ENCODE measurements around the gene IBA57.
"Not testable (repeated sequence)": the region's sequence is repeated elsewhere in the genome, so short reads cannot be mapped to it uniquely, and the experiment has no call there.

GRCh38 chr1:228228147-228228546, 62.5 kb downstream of the IBA57 start:
- TF ChIP-seq CTCF (conservative IDR thresholded peaks at IDR 0.05; ENCODE audit: low read length); EZH2phosphoT487 (IDR thresholded peaks at IDR 0.05; ENCODE audit: borderline replicate concordance, low read depth, low read length): not testable (repeated sequence)
